ENCODE data around the gene PTCHD1.

PTCHD1 gene

DNA sequence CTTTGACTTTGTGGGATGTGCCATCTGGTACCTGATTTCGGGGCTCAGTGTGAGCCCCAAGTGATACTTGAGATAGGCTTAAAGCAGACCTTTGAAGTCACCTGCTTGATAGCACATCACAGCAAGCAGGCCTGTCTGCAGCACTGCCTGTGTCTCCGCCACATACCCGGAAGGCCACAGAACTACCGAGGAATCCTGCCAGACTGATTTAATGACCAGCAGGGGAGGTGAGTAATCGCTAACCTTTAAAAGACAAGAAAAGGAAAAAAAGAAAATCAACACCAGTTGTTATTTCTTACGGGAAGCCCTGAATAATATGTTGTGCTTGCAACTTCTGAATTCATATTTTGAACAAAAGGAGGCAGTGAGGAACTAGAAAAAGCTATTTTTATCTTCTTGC, 6.8 kb downstream of the PTCHD1 start:
- TF ChIP-seq, protein P1, sequence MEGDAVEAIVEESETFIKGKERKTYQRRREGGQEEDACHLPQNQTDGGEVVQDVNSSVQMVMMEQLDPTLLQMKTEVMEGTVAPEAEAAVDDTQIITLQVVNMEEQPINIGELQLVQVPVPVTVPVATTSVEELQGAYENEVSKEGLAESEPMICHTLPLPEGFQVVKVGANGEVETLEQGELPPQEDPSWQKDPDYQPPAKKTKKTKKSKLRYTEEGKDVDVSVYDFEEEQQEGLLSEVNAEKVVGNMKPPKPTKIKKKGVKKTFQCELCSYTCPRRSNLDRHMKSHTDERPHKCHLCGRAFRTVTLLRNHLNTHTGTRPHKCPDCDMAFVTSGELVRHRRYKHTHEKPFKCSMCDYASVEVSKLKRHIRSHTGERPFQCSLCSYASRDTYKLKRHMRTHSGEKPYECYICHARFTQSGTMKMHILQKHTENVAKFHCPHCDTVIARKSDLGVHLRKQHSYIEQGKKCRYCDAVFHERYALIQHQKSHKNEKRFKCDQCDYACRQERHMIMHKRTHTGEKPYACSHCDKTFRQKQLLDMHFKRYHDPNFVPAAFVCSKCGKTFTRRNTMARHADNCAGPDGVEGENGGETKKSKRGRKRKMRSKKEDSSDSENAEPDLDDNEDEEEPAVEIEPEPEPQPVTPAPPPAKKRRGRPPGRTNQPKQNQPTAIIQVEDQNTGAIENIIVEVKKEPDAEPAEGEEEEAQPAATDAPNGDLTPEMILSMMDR (IDR thresholded peaks at IDR 0.05), result peak; percentile 16
- Mint-ChIP-seq H3K4me3 (no peak overlapping the region), H3K27me3 (ENCODE audit: low read depth, poor library complexity) (peaks cover 49% of the 10 kb centered on the region), H3K36me3 (ENCODE audit: low read depth) (no peaks in the 10 kb centered on the region), H3K27ac (no peak overlapping the region), H3K4me1 (peaks cover 18% of the 10 kb centered on the region), H3K9me3 (no peaks in the 10 kb centered on the region)
- peak; percentile 28 for DNase-seq

DNA sequence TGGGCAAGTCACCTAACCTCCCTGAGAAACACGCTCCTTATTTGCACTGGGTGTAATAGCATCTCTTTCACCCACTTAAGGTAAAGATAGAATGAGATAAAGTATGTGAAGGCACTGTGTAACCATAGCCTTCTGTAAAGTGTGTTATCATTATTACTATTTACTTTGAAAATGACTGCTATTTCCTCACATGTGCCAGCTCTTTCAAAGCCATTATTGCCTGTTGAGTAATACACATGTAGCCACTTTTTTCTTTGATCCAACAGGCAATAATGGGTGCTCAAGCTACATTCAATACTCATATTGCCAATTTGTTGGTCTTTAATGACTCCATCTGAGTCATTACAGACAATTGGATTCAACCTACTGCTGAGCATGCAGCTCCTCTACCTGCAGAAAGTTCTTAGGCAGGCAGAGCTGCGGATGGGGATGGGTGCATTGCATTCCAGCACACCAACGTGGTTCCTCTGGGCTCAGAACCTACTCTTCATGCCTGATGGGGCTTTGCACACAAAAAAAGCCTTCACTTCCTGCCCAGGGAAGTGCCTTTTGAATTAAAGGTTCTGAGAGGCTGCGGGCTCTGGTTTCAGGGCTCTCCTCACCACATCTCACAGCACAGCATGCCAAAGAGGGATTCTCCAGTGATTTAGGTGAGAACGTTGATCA, 9.7 kb downstream of the PTCHD1 start:
- Mint-ChIP-seq H3K4me3 (no peak overlapping the region), H3K36me3 (ENCODE audit: low read depth) (no peaks in the 10 kb centered on the region), H3K27ac (no peak overlapping the region), H3K27me3 (ENCODE audit: low read depth, poor library complexity) (peaks cover 20% of the 10 kb centered on the region), H3K9me3 (peaks cover 5% of the 10 kb centered on the region), H3K4me1 (peaks cover 18% of the 10 kb centered on the region)
- no peak for DNase-seq
- TF ChIP-seq, protein P1 (IDR thresholded peaks at IDR 0.05), result no peak

DNA sequence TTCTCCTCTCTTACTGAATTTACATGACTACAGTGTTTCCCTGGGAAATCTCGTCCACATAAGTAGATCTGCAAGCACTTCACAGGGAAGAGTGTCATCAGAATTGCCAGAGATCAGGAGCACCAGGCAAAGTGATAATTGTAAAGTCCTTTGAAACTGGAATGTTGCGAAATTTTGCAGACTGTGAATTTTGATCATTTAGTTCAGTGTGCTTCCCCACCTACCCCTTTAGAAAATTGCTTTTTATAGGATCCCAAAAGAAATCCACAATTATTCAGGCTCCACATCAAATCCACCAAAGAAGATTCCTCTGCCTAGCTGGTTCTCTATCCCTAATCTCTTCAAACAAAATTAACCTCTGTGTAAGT, 10.2 kb downstream of the PTCHD1 start:
- Mint-ChIP-seq H3K4me1 (peaks cover 18% of the 10 kb centered on the region), H3K4me3 (no peak overlapping the region), H3K9me3 (peaks cover 5% of the 10 kb centered on the region), H3K27me3 (ENCODE audit: low read depth, poor library complexity) (peaks cover 17% of the 10 kb centered on the region), H3K27ac (no peak overlapping the region), H3K36me3 (ENCODE audit: low read depth) (no peaks in the 10 kb centered on the region)
- TF ChIP-seq, protein P1 (IDR thresholded peaks at IDR 0.05), result no peak
- DNase-seq, result no peak

DNA sequence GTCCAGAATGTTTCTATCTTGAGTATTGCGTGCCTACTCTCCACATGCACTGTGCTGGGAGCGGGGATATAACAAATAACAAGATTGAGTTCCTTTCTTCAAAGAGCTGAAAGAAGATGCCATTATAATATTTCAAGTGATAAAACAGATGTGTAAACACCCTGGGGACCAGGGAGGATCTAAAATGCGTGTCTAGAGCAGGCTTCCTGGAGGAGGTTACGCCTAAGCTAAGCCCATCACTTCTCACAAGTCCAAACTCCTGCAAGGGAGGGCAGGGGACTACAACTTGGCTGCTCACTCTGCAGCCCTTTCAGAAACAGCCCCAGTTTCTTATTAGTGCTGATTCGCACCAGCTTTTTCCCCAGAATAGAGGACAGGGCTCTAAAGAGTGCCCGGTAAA, 21.5 kb downstream of the PTCHD1 start:
- H3K9me3 Mint-ChIP-seq, result peaks cover 17% of the 10 kb centered on the region
- no peak overlapping the region for H3K4me3 Mint-ChIP-seq
- TF ChIP-seq, protein P1 (IDR thresholded peaks at IDR 0.05), result no peak
- H3K4me1 Mint-ChIP-seq, result no peaks in the 10 kb centered on the region
- DNase-seq, result no peak
- H3K27ac Mint-ChIP-seq, result peak overlapping the region; percentile 5
- no peaks in the 10 kb centered on the region for H3K36me3 Mint-ChIP-seq (ENCODE audit: low read depth)
- H3K27me3 Mint-ChIP-seq (ENCODE audit: low read depth, poor library complexity), result no peaks in the 10 kb centered on the region

DNA sequence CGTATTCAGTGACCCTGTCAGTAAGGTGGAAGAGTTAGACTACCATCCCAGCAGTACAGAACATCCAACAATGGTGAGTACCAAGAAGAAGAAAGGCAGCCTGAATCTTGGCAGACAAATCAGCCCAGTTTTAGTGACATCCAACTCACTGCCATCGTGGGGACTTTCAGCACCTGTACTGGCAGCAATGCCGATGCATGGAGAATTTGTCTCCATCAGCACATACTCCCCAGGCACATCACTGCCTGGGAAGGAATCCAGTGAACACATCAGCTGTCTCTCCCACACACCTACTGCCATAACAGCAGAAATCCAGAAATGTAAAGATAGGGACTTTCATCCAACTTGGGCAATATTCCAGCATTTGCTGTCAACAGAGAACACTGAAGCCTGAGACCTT, 29.8 kb downstream of the PTCHD1 start:
- H3K27me3 Mint-ChIP-seq (ENCODE audit: low read depth, poor library complexity), result no peaks in the 10 kb centered on the region
- H3K27ac Mint-ChIP-seq, result no peak overlapping the region

DNA sequence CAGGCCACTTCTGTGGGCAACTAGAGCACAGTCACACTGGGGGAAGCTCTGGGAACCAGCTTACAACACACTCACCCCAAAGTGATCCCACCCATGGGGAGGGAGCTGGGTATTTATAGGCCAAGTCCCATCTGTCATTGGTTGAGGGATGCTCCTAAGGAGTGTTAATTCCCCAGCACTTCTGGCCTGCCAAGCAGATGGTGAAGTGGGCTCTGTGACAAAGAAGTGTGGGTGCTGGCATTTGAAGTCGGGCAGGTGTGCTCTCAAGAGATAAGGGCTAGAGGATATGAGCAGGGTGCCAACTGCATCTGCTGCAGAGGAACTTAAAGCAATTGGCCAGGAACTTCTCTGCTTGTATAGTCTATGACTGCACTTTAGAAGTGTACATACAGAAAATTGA, 30.9 kb downstream of the PTCHD1 start:
- Mint-ChIP-seq H3K4me1 (no peaks in the 10 kb centered on the region), H3K27me3 (ENCODE audit: low read depth, poor library complexity) (no peaks in the 10 kb centered on the region)
- DNase-seq, result no peak

More for the DNA sequence above, 29.8 kb downstream of the PTCHD1 start:
- TF ChIP-seq, protein P1 (IDR thresholded peaks at IDR 0.05), result no peak
- no peak overlapping the region for H3K4me3 Mint-ChIP-seq
- no peaks in the 10 kb centered on the region for H3K36me3 Mint-ChIP-seq (ENCODE audit: low read depth)
- no peaks in the 10 kb centered on the region for H3K4me1 Mint-ChIP-seq
- DNase-seq, result no peak
- peaks cover 7% of the 10 kb centered on the region for H3K9me3 Mint-ChIP-seq

More for the DNA sequence above, 30.9 kb downstream of the PTCHD1 start:
- peaks cover 4% of the 10 kb centered on the region for H3K9me3 Mint-ChIP-seq
- no peak overlapping the region for H3K27ac Mint-ChIP-seq
- TF ChIP-seq, protein P1 (IDR thresholded peaks at IDR 0.05), result no peak
- no peak overlapping the region for H3K4me3 Mint-ChIP-seq
- no peaks in the 10 kb centered on the region for H3K36me3 Mint-ChIP-seq (ENCODE audit: low read depth)
